Endothelial cell of hepatic sinusoid (primary cell): ENCODE measurements around the gene NRARP.

Source experiments
- in situ Hi-C: cut with HindIII; loops from 2 replicates; pipeline ENCODE4 v1.10.0; 2017; ENCODE audit warnings: low sequenced_read_pairs

The NRARP gene

DNA sequence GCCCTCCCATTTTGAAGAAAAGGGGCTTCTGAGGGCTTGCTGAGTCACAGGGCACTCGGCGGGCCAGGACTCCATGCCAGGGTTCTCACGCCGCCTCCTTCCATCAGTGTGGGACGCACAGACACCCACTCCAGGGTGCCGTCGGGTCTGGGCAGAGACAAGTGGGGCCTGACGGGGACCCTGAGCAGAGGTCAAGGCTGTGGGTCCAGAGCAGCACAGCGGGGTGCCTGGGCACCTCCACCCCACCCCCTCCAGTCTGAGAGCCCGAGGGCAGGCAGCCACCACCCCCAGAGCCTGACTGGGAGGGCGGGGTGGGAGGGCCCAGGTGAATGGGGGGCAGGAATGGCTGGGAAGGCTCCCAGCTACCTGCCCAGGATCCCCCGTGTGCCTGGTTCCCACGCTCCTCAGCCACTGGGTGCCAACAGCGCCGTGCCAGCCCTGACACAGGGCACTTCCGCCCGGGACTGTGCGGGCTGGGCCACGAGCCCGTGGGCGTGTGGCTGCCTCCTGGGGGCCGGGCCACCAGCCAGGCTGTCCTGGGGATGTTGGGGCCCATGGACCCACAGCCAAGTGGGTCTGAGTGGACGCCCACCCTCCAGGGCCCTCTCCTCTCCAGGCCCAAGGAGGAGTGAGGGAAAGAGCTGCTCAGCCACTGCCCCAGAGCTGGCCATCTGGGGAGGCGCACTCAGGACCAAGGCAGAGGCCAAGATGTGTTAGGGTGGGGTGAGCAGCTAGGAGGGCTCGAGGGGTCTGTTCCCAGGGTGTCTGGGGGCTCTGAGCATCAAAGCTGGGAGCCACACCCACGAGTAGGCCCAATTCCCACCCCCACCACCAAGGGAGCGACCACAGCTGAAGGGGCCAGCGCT, 10.1 kb upstream of the NRARP start:
- in situ Hi-C loops = loop anchor here (10.0 kb wide), 1 partner anchor 103 kb away; no protein-coding TSS in a partner anchor

GRCh38 chr9:137311171-137311985, 9.3 kb upstream of the NRARP start:
- in situ Hi-C loops = loop anchor here (10.0 kb wide), 1 partner anchor 103 kb away; no protein-coding TSS in a partner anchor

DNA sequence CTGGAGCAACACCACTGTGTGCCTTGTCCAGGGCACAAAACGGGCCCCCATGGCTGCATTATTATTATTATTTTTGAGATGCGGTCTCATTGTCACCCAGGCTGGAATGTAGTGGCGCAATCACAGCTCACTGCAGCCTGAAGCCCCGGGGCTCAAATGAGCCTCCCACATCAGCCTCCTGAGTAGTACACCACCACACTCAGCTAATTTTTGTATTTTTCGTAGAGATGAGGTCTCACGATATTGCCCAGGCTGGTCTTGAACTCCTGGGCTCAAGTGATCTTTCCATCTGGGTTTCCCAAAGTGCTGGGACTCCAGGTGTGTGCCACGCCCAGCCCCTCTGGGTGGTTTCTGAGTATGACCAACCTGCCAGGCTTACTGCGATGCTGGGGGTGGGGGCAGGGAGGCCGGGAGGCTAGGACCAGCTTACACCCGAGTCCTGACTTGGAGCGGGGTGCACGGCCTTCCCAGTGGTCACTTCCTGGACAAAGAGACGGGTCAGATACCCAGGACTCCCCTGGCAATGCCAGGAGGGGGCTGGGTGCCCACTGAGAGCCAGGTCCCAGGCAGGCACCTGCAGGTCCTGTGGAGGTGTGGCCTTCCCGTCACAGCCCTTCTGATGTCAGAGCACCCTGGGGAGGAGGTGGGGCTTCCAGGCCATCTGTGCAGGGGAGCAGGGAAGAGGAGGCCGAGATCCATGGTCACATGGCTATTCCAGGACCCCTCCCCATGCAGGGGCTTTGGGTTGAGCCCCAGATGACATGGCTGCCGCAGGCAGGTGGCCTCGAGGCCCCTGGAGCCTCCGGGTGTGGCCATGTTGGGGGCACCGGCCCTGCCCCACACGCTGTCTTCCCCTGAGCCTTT, 8.3 kb upstream of the NRARP start:
- in situ Hi-C loops = loop anchor here (10.0 kb wide), 1 partner anchor 104 kb away; no protein-coding TSS in a partner anchor

GRCh38 chr9:137309368-137310188, 7.5 kb upstream of the NRARP start:
- in situ Hi-C loops = loop anchor here (10.0 kb wide), 1 partner anchor 105 kb away; no protein-coding TSS in a partner anchor

DNA sequence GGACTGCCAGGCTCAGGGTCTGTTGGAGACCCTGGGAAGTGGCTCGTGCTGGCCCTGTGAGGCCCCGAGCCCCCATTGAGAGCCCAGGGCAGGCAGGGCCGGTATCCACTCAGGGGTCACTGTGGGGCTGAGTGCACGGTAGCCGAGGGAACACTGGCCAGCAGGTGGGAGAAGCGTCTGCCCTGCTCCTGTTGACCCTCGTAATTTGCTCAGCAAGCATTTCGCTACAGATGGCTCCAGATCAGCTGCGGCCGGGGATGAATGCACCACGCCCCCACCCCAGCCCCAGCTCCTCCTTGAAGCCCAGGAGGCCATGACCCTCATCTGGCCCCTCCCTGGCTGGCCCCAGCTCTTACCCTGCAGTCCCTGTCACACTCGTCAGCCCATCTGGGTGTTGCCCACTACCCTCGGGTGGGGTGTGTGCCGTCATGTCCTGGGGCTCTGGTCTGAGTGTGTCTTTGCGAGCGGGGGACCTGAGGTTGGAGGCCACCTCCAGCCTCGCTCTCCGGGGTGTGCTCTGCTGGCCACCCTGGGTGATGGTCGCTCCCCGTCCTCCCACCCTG, 6.1 kb upstream of the NRARP start:
- in situ Hi-C loops = no loop called here

- in situ Hi-C loops = no loop called here
Observed at GRCh38 chr9:137307255-137308056, 5.4 kb upstream of the NRARP start.

DNA sequence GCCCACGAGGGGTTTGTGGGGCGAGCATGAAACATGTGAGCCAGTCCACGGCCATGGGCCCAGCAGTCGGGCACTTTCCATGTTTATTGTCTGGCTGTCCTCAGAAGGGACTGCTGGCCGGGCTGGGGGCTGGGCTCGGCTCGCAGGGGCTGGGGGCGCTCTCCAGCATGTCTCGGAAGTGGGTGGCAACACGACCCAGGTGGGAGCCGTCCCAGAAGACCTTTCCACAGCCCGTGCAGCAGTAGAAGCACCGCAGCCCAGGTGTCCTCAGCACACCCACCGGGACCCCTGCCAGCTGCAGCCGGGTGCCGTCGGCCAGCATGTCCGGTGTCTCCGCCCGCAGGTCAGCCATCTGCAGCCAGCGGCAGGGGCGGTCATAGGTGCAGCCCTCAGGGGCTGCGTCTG, 4.8 kb upstream of the NRARP start:
- in situ Hi-C loops = no loop called here

GRCh38 chr9:137306066-137306849, 4.2 kb upstream of the NRARP start:
- in situ Hi-C loops = no loop called here

- in situ Hi-C loops = no loop called here
Observed at GRCh38 chr9:137305798-137306065, 3.7 kb upstream of the NRARP start.

DNA sequence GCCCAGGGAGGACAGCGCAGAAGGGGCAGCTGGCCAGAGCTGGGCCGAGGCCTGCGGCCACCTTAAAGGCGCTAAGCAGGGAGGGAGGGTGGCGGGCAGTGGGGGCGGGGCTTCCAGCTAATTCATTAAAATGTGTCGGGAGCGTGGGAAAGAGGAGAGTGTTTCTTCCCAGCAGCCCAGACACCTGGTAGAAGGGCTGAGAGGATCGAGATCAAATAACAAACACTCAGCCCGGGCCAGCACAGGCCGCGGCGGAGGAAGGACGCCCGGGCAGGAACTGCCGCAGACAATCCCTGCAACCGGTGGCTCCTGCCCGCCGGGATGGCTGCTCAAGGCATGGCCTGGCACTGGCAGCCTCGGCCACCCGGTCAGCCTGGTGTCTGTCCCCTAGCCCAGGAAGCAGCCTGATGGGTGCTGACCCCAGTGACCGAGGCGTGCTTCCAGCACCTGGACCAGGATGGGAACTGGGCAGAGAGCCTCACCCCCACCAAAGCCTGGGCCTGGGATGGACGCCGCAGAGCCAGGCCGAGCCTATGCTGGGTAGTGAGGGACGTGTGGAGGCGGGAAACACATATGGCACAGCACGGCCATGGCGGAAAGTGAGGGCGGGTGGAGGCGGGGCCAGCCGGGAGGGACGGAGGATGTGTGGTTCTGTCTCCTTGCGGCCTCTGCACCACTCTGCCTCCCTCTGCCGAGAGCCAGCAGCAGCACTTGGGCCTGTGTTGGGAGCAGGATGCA, 3.2 kb upstream of the NRARP start:
- in situ Hi-C loops = no loop called here

DNA sequence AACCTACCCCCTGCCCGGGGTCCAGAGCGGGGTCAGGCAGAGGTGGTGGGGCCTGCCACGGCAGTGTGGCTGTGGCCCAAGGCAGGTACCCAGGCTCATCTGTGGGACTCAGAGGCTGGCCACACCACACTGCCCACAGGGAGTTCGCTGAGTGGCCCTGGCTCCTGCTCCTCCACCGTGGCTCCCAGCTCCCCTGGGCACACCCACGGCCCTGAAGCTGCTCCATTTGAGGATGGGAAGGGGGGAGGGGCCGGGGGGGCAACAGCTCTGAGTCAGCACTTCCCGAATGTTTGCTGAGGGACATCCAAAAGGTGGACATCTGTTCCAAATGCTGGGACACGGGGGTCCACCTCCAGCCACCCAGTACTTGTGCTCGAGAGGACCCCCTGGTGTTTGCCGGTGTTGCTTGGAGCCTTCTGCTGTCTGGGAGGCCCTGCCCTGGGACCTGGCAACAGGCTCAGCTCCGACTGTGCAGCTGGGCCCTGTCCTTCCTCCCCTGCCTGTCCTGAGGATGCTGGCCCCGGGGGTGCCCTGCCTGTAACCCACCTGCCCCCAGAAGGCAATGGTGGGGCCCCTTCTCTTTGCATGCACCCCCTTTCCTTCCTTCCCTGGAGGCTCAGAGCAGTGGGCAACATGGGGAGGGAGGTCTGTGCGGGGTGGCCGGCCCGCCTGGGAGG, 2.5 kb upstream of the NRARP start:
- in situ Hi-C loops = no loop called here

DNA sequence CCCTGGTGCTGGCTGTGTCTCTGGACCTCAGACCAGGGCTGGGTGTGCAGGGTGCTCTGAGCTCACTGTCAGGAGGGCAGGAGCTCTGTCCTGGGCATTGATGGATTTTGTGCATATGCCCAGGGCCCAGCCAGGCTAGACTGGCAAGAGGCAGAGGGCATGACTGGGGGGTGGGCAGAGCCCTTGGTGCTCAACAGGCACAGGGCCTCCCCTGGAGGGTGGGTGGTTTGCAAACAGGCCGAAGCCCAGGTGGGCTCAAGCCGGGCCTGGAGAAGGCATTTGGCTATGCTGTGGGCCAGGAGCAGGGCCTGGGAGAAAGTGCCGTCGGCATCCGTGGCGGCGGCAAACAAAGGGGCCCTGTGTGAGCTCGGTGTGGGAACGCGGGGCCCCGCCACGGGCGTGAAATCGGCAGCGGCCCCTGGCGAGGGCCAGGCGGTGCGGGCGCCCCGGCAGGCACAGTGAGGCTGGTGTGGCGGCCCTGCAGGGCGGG, 1.9 kb upstream of the NRARP start:
- in situ Hi-C loops = no loop called here

DNA sequence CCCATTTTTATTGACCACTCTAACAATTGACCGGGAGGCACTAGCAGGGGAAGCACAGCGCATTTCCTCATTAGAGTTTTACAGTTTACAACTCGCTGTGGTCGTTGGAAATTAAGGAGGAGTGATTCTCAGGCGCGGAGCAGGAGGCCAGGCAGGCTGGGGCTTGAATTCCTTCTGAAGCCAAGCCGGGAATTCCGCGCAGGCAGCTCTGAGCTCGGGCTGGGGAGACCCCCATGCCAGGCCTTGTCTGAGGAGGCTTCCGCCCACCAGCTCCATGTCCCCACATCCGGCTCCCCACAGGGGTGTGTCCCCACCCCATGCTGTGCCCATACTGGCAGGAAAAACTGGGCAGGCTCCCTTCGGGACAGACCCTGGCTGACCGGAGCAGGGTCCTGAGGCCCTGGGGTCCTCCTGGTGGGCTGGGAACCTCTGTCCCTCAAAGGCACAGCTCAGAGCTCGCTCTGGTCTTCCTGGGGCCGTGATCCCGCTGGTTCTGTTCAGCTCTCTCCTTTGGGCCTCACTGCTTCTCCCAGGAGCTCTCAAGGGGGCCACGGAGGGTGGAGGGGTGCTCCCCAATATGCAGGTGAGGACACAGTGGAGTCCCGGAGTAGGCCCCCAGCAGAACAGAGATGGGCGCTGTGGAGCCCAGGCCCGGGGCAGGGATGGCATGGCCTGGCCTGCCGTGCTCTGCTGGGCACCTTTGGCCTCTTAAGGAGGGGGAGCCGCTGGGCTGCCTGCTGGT, 1.3 kb upstream of the NRARP start:
- in situ Hi-C loops = no loop called here

DNA sequence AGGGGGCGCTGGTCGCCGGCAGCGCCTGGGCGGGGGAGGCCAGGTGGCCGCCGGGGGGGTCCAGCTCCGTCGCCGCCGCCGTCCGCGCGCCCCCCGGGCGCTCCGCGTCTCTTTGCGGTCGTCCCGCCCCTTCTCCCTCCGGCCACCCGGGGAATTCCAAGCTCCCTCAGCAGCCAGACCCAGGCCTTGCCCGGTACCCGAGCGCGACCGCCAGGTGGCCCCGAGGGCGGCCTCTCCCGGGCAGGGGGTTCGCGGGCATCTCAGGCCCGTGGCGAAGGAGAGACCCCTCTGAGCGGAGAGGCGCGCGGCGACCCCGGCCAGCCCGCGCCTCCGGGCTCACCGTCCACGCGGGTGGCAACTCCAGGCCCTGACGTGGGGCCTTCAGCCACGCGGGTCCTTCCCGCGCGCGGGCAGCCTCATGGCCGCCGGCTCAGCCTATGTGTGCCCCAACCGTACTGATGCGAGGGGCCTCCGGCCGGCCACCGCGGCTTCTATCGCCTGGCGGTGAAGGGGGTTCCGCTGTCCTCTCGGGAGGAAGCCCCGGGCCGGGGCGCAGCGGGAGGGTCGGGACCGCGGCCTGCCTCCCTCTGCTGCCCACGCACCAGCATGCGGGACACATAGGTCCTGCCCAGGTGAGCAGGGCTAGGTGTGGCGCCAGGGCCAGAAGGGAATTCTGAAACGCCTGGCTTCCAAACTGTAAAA, 529 bp upstream of the NRARP start:
- in situ Hi-C loops = no loop called here

GRCh38 chr9:137301081-137301947, 757 bp downstream of the NRARP start:
- in situ Hi-C loops = no loop called here
